Kidney epithelial cell (primary cell): ENCODE measurements around the gene NSL1. TPM values are rescaled to one million over a fixed set of nuclear protein-coding genes. Genes with fewer than 3 reads are reported as not detected.

Experiments used
- DNase-seq: peaks from one replicate; pipeline ENCODE4 v3.0.0-alpha.2; 2010; ENCODE audit warnings: low read depth
- H3K27me3 ChIP-seq: 2 replicates; pipeline ENCODE4 v1.6.0; 2011; ENCODE audit warnings: low read length; ENCODE audit not compliant: control insufficient read depth, insufficient read depth
- H3K36me3 ChIP-seq: 2 replicates; pipeline ENCODE4 v1.5.1; 2011; ENCODE audit warnings: low read length; ENCODE audit not compliant: control insufficient read depth, insufficient read depth
- H3K4me3 ChIP-seq: 2 replicates; pipeline ENCODE4 v1.5.1; 2011; ENCODE audit warnings: low read depth, mild to moderate bottlenecking, control low read depth, low read length
- CTCF ChIP-seq: IDR thresholded peaks from 2 replicates; pipeline ENCODE4 v1.5.1; 2011; ENCODE audit warnings: mild to moderate bottlenecking, moderate library complexity, low read length, control low read depth, inconsistent platforms; ENCODE audit not compliant: insufficient read depth, poor library complexity, severe bottlenecking
- total RNA-seq: library from RNA; depleted of rRNA; stranded (reverse); fragments of >200 nt; gene quantifications from 2 replicates; pipeline ENCODE4 v1.2.3, GENCODE V29; 2015

NSL1 gene
- total RNA-seq, 1 donor from 2014 or later = 28.2 TPM

DNA sequence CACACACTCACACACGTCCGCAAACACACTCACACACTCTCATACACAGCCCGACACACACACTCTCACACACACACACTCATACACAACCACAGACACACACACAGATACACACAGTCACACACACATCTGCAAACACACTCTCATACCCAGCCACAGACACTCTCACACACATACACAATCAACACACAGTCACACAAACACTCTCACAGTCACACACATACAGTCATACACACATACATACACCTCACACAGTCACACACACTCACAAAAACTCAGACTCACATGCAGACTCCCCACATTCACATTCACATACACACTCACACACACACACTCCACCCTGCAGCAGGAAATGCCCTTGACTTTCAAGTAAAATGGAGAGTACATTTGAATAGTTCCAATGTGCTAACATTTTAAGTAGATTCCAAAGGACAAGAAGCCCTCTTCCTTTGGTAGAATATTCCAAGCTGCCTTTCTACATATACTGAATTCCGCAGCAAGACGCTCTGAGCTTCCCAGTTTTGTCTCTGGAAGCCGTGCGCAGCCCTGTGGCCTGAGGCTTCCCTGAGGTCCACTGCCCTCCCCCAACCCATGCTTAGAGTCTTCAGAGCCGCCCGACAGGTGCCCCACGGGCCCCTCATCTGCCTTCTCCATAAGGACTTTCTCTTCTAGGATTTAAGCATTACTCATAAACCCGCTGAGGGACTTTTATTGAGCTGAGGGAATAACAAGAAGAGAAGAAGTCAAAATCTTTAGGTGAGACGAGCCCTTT, 101.6 kb downstream of the NSL1 start:
- Histone ChIP-seq H3K27me3 (no peaks in the 10 kb centered on the region), H3K4me3 (no peak overlapping the region), H3K36me3 (no peaks in the 10 kb centered on the region)
- no peak for DNase-seq
- TF ChIP-seq CTCF = no peak

DNA sequence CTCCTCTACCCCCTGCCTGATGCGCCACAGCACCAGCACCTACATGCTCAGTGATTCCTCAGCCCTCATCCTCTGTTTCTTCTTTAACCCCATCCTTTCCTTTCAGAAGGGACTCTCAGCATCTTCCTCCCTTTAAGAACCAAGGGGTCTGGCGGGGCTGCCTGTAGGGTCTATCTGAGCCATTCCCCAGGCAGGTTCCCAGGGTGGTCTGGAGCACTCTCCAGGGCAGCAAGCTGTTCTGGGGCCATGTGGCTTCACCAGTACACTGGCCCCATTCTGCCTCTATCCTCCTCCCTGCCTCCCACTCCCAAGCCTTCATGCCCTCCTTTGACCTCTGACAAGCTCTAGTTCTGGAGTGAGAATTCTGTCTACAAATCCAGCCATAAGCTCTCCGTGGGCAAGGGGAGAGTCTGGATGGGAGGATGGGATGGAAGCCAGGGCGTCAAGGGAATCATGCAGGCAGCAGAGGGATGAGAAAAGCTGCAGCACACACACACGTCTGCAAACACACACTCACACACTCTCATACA, 102.3 kb downstream of the NSL1 start:
- no peaks in the 10 kb centered on the region for H3K36me3 ChIP-seq
- DNase-seq = no peak
- H3K4me3 ChIP-seq = no peak overlapping the region
- no peaks in the 10 kb centered on the region for H3K27me3 ChIP-seq
- TF ChIP-seq CTCF = no peak

- H3K36me3 ChIP-seq = no peaks in the 10 kb centered on the region
- no peak for TF ChIP-seq CTCF
- no peak overlapping the region for H3K4me3 ChIP-seq
- DNase-seq = no peak
- no peaks in the 10 kb centered on the region for H3K27me3 ChIP-seq
Observed at GRCh38 chr1:212688341-212689047, 103.1 kb downstream of the NSL1 start.

GRCh38 chr1:212687811-212688210, 103.8 kb downstream of the NSL1 start:
- Histone ChIP-seq H3K36me3 (no peaks in the 10 kb centered on the region), H3K27me3 (no peaks in the 10 kb centered on the region), H3K4me3 (no peak overlapping the region)
- no peak for TF ChIP-seq CTCF
- no peak for DNase-seq

GRCh38 chr1:212686591-212686990, 105.0 kb downstream of the NSL1 start:
- no peaks in the 10 kb centered on the region for H3K27me3 ChIP-seq
- DNase-seq = no peak
- TF ChIP-seq CTCF = no peak

More at GRCh38 chr1:212686591-212686990, 105.0 kb downstream of the NSL1 start:
- Histone ChIP-seq H3K36me3 (no peaks in the 10 kb centered on the region), H3K4me3 (no peak overlapping the region)
